22Rv1 (cell line): ENCODE measurements around the gene SLC50A1.

Experiments
- CTCF ChIP-seq: fragments of 450-650 bp; IDR thresholded peaks from 2 replicates; pipeline ENCODE4 v1.5.1; 2017; ENCODE audit warnings: mild to moderate bottlenecking
- ZFX ChIP-seq: fragments of 450-650 bp; IDR thresholded peaks from 2 replicates; pipeline ENCODE4 v1.6.1; 2017; ENCODE audit warnings: antibody characterized with exemption, borderline replicate concordance

GRCh38 chr1:155113450-155113980, 22.1 kb upstream of the SLC50A1 start:
- TF ChIP-seq CTCF = no peak
- no peak for TF ChIP-seq ZFX
